Sigmoid colon (tissue), 7 donors: ENCODE measurements around the gene DAB2IP. TPM values are rescaled to one million over a fixed set of nuclear protein-coding genes. Genes with fewer than 3 reads are reported as not detected.

ENCODE experiments used
- DNase-seq: peaks from one replicate; pipeline ENCODE4 v3.0.0-alpha.2; 2019
- H3K27ac ChIP-seq, 4 donors: fragments of 200-600 bp; sonication (generic); one replicate each; pipeline ENCODE4 v1.5.1; 2016 to 2019; ENCODE audit warnings: mild to moderate bottlenecking in 1 of 4
- H3K27me3 ChIP-seq, 3 donors: fragments of 200-600 bp; sonication (generic); one replicate each; pipeline ENCODE4 v1.5.1; 2019; ENCODE audit warnings: mild to moderate bottlenecking in 1 of 3
- H3K36me3 ChIP-seq, 4 donors: fragments of 200-600 bp; sonication (generic); one replicate each; pipeline ENCODE4 v1.5.1; 2016 to 2019
- H3K4me1 ChIP-seq, 4 donors: fragments of 200-600 bp; sonication (generic); one replicate each; pipeline ENCODE4 v1.5.1; 2017 to 2019
- H3K4me3 ChIP-seq, 4 donors: fragments of 200-600 bp; sonication (generic); one replicate each; pipeline ENCODE4 v1.5.1; 2017 to 2019; ENCODE audit warnings: mild to moderate bottlenecking in 2 of 4, moderate library complexity in 1 of 4
- H3K9me3 ChIP-seq, 4 donors: fragments of 200-600 bp in 3 of 4; sonication (generic) in 3 of 4; one replicate each; pipeline versions ENCODE4 v1.5.1 to v1.6.1; 2013 to 2019
- EP300 ChIP-seq, 4 donors: sonication (generic); formaldehyde crosslinking; IDR thresholded peaks; one replicate each; pipeline ENCODE4 v1.6.1; 2017; ENCODE audit warnings: antibody characterized with exemption in 4 of 4
- POLR2A ChIP-seq, 2 donors: fragments of 450-650 bp; IDR thresholded peaks; one replicate each; pipeline ENCODE4 v1.6.1; 2016; ENCODE audit warnings: antibody characterized with exemption in 2 of 2, mild to moderate bottlenecking in 2 of 2, moderate library complexity in 2 of 2
- POLR2AphosphoS5 ChIP-seq, 4 donors: sonication (generic); formaldehyde crosslinking; IDR thresholded peaks; one replicate each; pipeline ENCODE4 v1.6.1; 2017; ENCODE audit warnings: antibody characterized with exemption in 4 of 4
- WGBS, 2 donors: extraction: QIAGEN DNeasy Blood & Tissue Kit; methylation state at CpG; one replicate each; pipeline ENCODE4 v1.1.7; 2013; 5-methylcytosine and 5-hydroxymethylcytosine counted together
- intact Hi-C: fragments of 100-400 bp; cut with DNase I; formaldehyde crosslinking; loops from one replicate; pipeline ENCODE4 v1.15.1; 2023
- polyA plus RNA-seq, 3 donors: library from polyadenylated mRNA; stranded (reverse); fragments of 200-250 nt; gene quantifications; one replicate each; pipeline ENCODE4 v1.2.3, GENCODE V29; 2013
- total RNA-seq, 4 donors: library from RNA; depleted of rRNA; stranded (reverse); fragments of >200 nt; gene quantifications; one replicate each; pipeline ENCODE4 v1.1.0, GENCODE V29; 2016
- TF ChIP-seq, protein P1 (sequence below), 4 experiments: fragments of 450-650 bp in 3 of 4; fragments of 200-600 bp in 1 of 4; IDR thresholded peaks; one replicate each; pipeline ENCODE4 v1.5.1; 2016 to 2019; ENCODE audit warnings: antibody characterized with exemption in 4 of 4, mild to moderate bottlenecking in 3 of 4, moderate library complexity in 2 of 4
- donor health status: healthy with polysubstance abuse.
- donor health status: Bipolar disorder and iron deficiency.
- donor health status: healthy.

The DAB2IP gene
- total and polyA plus RNA-seq, 7 donors: 20.1 to 52.4 (median 34.7) TPM

DNA sequence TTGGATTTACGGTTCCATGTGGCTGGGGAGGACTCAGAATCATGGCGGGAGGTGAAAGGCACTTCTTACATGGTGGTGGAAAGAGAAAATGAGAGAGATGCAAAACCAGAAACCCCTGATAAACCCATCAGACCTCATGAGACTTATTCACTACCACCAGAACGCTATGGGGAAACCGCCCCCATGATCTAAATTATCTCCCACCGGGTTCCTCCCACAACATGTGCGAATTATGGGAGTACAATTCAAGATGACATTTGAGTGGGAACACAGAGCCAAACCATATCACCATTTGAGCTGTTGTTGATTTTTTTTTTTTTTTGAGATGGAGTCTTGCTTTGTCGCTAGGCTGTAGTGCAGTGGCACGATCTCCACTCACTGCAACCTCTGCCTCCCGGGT lies 16.5 kb downstream of the DAB2IP start:
- Histone ChIP-seq H3K4me3 (no peak overlapping the region), H3K27me3 (no peaks in the 10 kb centered on the region), H3K27ac (no peak overlapping the region), H3K9me3 (no peaks in the 10 kb centered on the region), H3K36me3 (no peaks in the 10 kb centered on the region), H3K4me1 (peaks cover 0 to 31% (median 11%) of the 10 kb centered on the region in 4 donors)
- DNase-seq: no peak
- WGBS, 2 donors: 80 to 93% methylated on average over 9 of the region's 9 CpGs
- intact Hi-C loops: no loop called here
- TF ChIP-seq EP300 (IDR thresholded peaks at IDR 0.05) (no peak), POLR2AphosphoS5 (IDR thresholded peaks at IDR 0.05) (no peak), POLR2A (IDR thresholded peaks at IDR 0.05) (no peak)
- TF ChIP-seq, protein P1, sequence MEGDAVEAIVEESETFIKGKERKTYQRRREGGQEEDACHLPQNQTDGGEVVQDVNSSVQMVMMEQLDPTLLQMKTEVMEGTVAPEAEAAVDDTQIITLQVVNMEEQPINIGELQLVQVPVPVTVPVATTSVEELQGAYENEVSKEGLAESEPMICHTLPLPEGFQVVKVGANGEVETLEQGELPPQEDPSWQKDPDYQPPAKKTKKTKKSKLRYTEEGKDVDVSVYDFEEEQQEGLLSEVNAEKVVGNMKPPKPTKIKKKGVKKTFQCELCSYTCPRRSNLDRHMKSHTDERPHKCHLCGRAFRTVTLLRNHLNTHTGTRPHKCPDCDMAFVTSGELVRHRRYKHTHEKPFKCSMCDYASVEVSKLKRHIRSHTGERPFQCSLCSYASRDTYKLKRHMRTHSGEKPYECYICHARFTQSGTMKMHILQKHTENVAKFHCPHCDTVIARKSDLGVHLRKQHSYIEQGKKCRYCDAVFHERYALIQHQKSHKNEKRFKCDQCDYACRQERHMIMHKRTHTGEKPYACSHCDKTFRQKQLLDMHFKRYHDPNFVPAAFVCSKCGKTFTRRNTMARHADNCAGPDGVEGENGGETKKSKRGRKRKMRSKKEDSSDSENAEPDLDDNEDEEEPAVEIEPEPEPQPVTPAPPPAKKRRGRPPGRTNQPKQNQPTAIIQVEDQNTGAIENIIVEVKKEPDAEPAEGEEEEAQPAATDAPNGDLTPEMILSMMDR (IDR thresholded peaks at IDR 0.05): no peak

DNA sequence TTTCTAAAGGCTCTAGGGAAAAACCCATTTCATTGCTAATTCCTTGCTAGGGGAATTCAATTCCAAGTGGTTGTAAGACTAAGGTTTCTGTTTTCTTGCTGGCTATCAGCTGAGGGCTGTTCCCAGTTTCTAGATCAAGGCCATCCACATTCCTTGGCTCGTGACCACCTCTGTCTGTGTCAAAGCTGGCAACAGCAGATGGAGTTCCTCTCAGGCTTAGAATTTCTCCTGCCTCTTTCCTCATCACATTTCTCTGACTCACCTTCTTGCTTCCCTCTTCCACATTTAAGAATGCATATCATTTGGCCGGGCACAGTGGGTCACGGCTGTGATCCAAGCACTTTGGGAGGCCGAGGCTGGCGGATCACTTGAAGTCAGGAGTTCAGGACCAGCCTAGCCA lies 19.0 kb downstream of the DAB2IP start:
- DNase-seq: peak; percentile 85
- peak overlapping the region in 1 of 4 donors; percentile 20 for H3K27ac ChIP-seq
- WGBS, 2 donors: 89 to 92% methylated on average over 5 of the region's 5 CpGs

DNA sequence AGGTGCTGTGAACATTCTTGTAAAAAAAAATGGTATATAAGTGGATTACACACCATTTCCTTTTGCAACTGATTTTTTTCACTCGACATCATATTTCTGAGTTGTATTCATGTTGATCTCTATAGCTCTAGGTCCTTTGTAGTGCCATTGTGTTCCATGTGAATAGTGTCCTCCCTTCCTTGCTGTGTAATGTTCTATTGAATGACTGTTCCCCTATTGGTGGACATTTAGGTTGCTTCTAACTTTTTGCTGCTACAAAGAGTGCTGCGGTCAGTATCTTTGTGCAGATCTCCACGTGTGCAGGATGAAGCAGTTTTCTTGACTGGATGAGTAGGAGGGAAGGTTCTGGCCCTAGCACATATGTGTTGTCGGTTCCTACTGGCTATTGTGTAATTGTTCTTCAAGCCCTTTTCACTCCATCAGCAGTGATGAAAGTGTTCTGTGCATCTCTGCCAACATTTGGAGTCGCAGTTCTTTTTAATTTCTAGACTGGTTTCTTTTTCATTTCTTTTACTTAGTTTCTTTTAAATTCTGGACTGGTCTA lies 20.2 kb downstream of the DAB2IP start:
- H3K4me1 ChIP-seq: peaks cover 0 to 53% (median 34%) of the 10 kb centered on the region in 4 donors
- no peaks in the 10 kb centered on the region for H3K36me3 ChIP-seq
- H3K4me3 ChIP-seq: no peak overlapping the region
- H3K9me3 ChIP-seq: no peaks in the 10 kb centered on the region
- TF ChIP-seq POLR2AphosphoS5 (IDR thresholded peaks at IDR 0.05) (peak in 2 of 4 donors; percentile 19 to 56), EP300 (IDR thresholded peaks at IDR 0.05) (no peak)
- WGBS, 2 donors: 75 to 76% methylated on average over 5 of the region's 5 CpGs
- intact Hi-C loops: no loop called here
- H3K27ac ChIP-seq: peak overlapping the region in 1 of 4 donors; percentile 20
- H3K27me3 ChIP-seq: no peaks in the 10 kb centered on the region
- DNase-seq: no peak

More for the DNA sequence above, 19.0 kb downstream of the DAB2IP start:
- no peaks in the 10 kb centered on the region for H3K9me3 ChIP-seq
- peaks cover 0 to 40% (median 22%) of the 10 kb centered on the region in 4 donors for H3K4me1 ChIP-seq
- H3K36me3 ChIP-seq: no peaks in the 10 kb centered on the region
- H3K27me3 ChIP-seq: no peaks in the 10 kb centered on the region
- no peak overlapping the region for H3K4me3 ChIP-seq
- no peak for TF ChIP-seq EP300 (IDR thresholded peaks at IDR 0.05)
- TF ChIP-seq POLR2AphosphoS5 (IDR thresholded peaks at IDR 0.05): peak in 2 of 4 donors; percentile 36 to 41
- intact Hi-C loops: no loop called here

DNA sequence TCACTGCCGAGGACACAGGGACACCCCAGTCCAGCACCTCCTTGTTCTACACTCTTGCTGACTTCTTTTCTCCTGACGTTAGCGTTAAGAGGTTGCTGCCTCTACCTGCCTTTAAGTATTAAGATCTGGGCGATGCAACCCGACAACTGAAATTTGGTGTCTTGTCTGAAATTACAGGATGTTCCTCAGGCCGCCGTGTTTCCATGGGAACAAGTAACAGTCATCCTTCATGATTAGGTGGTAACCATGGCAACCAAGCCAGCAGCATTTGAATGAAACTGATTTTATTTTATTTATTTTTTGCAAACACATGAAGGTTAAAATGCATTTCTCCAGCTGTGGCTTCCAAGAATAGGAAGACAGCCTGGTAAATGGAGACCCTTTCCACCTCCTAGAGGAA lies 20.8 kb downstream of the DAB2IP start:
- no peak for TF ChIP-seq EP300 (IDR thresholded peaks at IDR 0.05)
- TF ChIP-seq, protein P1 (IDR thresholded peaks at IDR 0.05): no peak
- TF ChIP-seq POLR2A (IDR thresholded peaks at IDR 0.05): no peak
- no peak for TF ChIP-seq POLR2AphosphoS5 (IDR thresholded peaks at IDR 0.05)
- 90 to 94% methylated on average over 7 of the region's 7 CpGs for WGBS, 2 donors
- intact Hi-C loops: no loop called here
- H3K4me3 ChIP-seq: no peak overlapping the region
- peaks cover 0 to 58% (median 39%) of the 10 kb centered on the region in 4 donors for H3K4me1 ChIP-seq
- no peak for DNase-seq
- H3K9me3 ChIP-seq: no peaks in the 10 kb centered on the region
- no peaks in the 10 kb centered on the region for H3K27me3 ChIP-seq
- peak overlapping the region in 1 of 4 donors; percentile 20 for H3K27ac ChIP-seq
- no peaks in the 10 kb centered on the region for H3K36me3 ChIP-seq

DNA sequence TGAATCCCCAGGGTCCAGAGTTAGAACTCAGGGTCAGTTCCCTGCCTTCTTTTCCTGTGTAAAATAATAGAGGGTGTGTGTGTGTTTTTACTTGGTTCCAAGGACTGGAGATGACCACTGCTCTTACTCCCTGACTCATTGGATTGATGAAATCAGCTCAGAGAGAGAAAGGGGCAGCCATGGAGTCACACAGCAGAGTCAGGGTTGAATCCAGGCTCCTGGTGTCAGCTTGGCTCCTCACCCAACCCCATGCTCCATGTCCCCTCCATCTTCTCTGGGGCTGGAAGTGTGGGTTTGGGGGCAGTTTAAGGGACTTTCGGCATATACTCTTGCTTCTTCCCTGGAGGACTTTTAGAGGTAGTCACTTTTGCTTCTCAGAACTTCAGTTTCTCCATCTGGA lies 21.6 kb downstream of the DAB2IP start:
- no peak for DNase-seq
- no peaks in the 10 kb centered on the region for H3K36me3 ChIP-seq
- no peaks in the 10 kb centered on the region for H3K27me3 ChIP-seq
- peaks cover 0 to 61% (median 39%) of the 10 kb centered on the region in 4 donors for H3K4me1 ChIP-seq
- H3K4me3 ChIP-seq: no peak overlapping the region
- no peaks in the 10 kb centered on the region for H3K9me3 ChIP-seq
- intact Hi-C loops: no loop called here
- no peak for TF ChIP-seq POLR2A (IDR thresholded peaks at IDR 0.05)
- no peak for TF ChIP-seq EP300 (IDR thresholded peaks at IDR 0.05)
- TF ChIP-seq, protein P1 (IDR thresholded peaks at IDR 0.05): no peak
- TF ChIP-seq POLR2AphosphoS5 (IDR thresholded peaks at IDR 0.05): no peak
- H3K27ac ChIP-seq: no peak overlapping the region
- 89 to 100% methylated on average over 1 of the region's 1 CpG for WGBS, 2 donors

DNA sequence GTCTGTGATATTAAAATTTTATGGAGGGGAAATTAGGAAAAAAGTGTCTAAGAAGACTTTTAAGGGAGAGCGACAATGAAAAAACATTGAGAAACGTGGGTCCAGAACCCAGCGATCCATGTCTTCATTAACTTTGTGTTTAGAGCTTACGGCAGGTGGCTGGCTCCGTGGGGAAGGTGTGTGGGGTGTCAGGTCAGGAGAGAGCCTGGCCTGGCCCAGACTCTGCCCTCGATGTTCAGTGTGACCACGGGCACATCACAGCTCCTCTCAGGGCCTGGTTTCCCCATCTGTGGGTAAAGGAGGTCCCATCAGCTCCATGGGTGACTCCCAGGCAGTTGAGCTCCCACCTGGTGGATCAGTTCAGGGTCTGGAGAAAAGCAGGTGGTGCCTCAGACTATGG lies 22.1 kb downstream of the DAB2IP start:
- TF ChIP-seq POLR2AphosphoS5 (IDR thresholded peaks at IDR 0.05) (no peak), POLR2A (IDR thresholded peaks at IDR 0.05) (no peak), EP300 (IDR thresholded peaks at IDR 0.05) (no peak)
- TF ChIP-seq, protein P1 (IDR thresholded peaks at IDR 0.05): no peak
- WGBS, 2 donors: 93 to 95% methylated on average over 7 of the region's 7 CpGs
- no peak overlapping the region for H3K4me3 ChIP-seq
- DNase-seq: no peak
- H3K36me3 ChIP-seq: peaks cover 0 to 2% (median under 1%) of the 10 kb centered on the region in 4 donors
- no peaks in the 10 kb centered on the region for H3K9me3 ChIP-seq
- intact Hi-C loops: no loop called here
- H3K4me1 ChIP-seq: peaks cover 0 to 61% (median 38%) of the 10 kb centered on the region in 4 donors
- no peak overlapping the region for H3K27ac ChIP-seq
- H3K27me3 ChIP-seq: no peaks in the 10 kb centered on the region
